Measurements from ENCODE around the gene CCDC60. TPM values are rescaled to one million over a fixed set of nuclear protein-coding genes. Genes with fewer than 3 reads are reported as not detected.

The CCDC60 gene
- total RNA-seq, 2 donors from 2014 or later = not detected

DNA sequence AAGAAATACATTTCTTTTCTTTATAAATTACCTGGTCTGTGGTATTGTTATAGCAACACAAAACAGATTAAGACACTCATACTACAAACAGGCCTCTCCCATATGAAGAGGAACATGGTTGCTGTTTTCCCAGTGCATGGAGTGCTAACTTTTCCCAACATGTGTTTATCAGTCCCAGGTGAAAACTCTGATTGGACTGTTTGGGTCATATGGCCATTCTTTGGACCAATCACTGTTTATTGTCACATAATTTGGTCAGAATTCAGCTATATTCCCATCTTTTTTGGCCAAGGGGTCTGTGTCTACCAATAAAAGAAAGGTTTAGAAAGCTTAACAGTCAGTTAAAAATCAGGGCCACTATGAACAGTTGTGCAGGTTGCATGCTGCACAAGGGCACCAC, 35.4 kb upstream of the CCDC60 start:
- Histone ChIP-seq H3K4me3 (no peak overlapping the region), H3K36me3 (no peaks in the 10 kb centered on the region), H3K4me1 (ENCODE audit: control insufficient read depth in 1 of 2, low read depth in 2 of 2) (no peaks in the 10 kb centered on the region), H3K27ac (no peak overlapping the region), H3K9me3 (no peaks in the 10 kb centered on the region), H3K27me3 (replicated peaks; ENCODE audit: insufficient read depth) (no peaks in the 10 kb centered on the region)
- TF ChIP-seq, protein P1, sequence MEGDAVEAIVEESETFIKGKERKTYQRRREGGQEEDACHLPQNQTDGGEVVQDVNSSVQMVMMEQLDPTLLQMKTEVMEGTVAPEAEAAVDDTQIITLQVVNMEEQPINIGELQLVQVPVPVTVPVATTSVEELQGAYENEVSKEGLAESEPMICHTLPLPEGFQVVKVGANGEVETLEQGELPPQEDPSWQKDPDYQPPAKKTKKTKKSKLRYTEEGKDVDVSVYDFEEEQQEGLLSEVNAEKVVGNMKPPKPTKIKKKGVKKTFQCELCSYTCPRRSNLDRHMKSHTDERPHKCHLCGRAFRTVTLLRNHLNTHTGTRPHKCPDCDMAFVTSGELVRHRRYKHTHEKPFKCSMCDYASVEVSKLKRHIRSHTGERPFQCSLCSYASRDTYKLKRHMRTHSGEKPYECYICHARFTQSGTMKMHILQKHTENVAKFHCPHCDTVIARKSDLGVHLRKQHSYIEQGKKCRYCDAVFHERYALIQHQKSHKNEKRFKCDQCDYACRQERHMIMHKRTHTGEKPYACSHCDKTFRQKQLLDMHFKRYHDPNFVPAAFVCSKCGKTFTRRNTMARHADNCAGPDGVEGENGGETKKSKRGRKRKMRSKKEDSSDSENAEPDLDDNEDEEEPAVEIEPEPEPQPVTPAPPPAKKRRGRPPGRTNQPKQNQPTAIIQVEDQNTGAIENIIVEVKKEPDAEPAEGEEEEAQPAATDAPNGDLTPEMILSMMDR (IDR thresholded peaks at IDR 0.05) = no peak
- DNase-seq (ENCODE audit: low spot score) (no peak), ATAC-seq (ENCODE audit: insufficient number of reproducible peaks, low FRiP score, low read depth) (no peak)

DNA sequence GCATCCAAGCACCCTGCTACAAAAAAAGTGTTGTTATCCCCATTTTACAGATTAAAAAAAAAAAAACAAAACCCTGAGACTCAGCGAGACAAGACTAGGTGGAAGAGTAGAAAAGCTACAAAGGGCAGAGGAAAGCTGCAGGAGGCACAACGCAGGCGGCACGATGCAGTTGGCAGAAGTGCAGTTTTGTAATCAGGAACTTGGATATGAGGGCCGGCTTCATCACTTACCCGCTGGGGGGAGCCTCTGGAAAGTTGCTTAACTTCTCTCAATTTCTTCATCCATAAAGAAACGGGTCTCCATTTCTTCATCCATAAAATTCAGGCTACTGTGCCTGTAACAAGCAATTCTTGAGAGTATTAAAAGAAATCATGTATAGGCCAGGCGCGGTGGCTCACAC, 33.1 kb upstream of the CCDC60 start:
- Histone ChIP-seq H3K9me3 (no peaks in the 10 kb centered on the region), H3K36me3 (no peaks in the 10 kb centered on the region), H3K27ac (no peak overlapping the region), H3K4me1 (ENCODE audit: control insufficient read depth in 1 of 2, low read depth in 2 of 2) (no peaks in the 10 kb centered on the region), H3K27me3 (replicated peaks; ENCODE audit: insufficient read depth) (no peaks in the 10 kb centered on the region), H3K4me3 (no peak overlapping the region)
- DNase-seq (ENCODE audit: low spot score) = no peak
- no peak for ATAC-seq (ENCODE audit: insufficient number of reproducible peaks, low FRiP score, low read depth)
- TF ChIP-seq, protein P1 (IDR thresholded peaks at IDR 0.05) = no peak

DNA sequence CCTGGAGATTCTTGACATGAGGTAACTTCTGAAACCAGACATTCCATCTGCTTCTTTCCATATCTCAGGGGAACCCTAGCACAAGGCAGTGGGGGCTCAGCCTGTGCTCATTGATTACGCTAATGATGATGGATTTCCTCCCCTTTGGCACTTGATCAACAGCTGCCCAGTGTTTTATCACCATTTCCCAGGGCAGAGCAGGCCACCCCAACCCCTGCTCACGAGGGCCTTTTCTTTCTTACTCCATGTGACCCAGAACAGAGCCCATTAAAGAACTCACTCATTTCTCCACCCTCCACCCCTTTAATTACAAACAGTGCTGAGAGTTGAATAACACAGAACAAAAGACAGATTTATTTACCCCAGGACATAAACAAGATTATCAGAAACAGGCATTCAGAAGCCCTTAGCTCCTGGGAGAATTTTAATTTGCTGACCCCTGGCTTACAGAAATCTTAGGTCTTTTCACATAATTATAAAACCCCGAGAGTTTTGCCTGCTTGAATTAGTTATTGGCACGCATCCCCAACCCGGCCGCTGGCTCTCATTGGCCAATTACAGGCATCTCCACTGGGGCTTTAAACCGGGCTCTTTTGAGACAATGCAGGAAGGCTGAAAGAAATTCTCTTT, 32.0 kb upstream of the CCDC60 start:
- TF ChIP-seq, protein P1 (IDR thresholded peaks at IDR 0.05) = no peak
- no peak for DNase-seq (ENCODE audit: low spot score)
- no peak overlapping the region for H3K4me3 ChIP-seq
- ATAC-seq (ENCODE audit: insufficient number of reproducible peaks, low FRiP score, low read depth) = no peak
- no peak overlapping the region for H3K27ac ChIP-seq
- H3K4me1 ChIP-seq (ENCODE audit: control insufficient read depth in 1 of 2, low read depth in 2 of 2) = no peaks in the 10 kb centered on the region
- H3K27me3 ChIP-seq (replicated peaks; ENCODE audit: insufficient read depth) = no peaks in the 10 kb centered on the region
- no peaks in the 10 kb centered on the region for H3K36me3 ChIP-seq
- H3K9me3 ChIP-seq = no peaks in the 10 kb centered on the region

DNA sequence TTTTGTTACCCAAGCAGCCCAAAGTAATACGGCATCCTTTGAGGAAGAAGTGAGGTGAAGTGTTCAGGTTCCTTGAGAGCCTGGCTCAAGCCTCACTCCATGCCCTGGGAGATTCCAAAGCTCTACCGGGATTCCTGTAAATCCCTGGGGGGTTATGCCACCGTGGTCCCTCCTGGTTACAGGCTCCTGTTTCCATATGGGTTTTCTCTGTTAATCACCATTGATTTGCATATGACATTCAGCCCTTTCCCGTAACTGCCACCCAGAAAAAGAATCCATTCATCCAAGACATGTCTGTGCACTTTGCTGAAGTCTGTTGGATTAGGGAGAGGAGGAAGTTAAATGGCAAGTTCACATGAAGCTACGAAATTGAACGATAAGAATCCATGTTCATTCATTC, 27.9 kb upstream of the CCDC60 start:
- Histone ChIP-seq H3K27me3 (replicated peaks; ENCODE audit: insufficient read depth) (no peaks in the 10 kb centered on the region), H3K4me3 (no peak overlapping the region), H3K4me1 (ENCODE audit: control insufficient read depth in 1 of 2, low read depth in 2 of 2) (no peaks in the 10 kb centered on the region), H3K9me3 (no peaks in the 10 kb centered on the region), H3K36me3 (no peaks in the 10 kb centered on the region), H3K27ac (no peak overlapping the region)
- TF ChIP-seq, protein P1 (IDR thresholded peaks at IDR 0.05) = no peak
- ATAC-seq (ENCODE audit: insufficient number of reproducible peaks, low FRiP score, low read depth) (no peak), DNase-seq (ENCODE audit: low spot score) (no peak)

DNA sequence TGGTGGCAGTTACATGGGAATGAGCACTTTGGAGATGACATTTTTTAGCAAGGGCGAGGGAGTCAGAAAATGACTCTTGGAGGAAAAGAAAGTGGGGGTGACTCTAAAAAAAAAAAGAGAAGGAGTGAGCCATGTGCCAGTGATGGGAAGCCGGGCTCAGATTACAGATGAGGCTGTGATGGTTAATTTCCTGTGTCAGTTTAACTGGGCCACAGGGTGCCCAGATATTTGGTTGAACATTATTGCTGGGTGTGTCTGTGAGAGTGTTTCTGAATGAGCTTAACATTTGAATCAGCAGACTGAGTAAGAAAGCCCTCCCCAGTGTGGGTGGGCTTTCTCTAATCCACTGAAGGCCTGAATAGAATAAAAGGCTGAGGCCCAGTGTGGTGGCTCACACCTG, 26.8 kb upstream of the CCDC60 start:
- no peaks in the 10 kb centered on the region for H3K9me3 ChIP-seq
- H3K4me1 ChIP-seq (ENCODE audit: control insufficient read depth in 1 of 2, low read depth in 2 of 2) = no peaks in the 10 kb centered on the region
- H3K36me3 ChIP-seq = no peaks in the 10 kb centered on the region
- DNase-seq (ENCODE audit: low spot score) = no peak
- no peak overlapping the region for H3K4me3 ChIP-seq
- no peaks in the 10 kb centered on the region for H3K27me3 ChIP-seq (replicated peaks; ENCODE audit: insufficient read depth)
- ATAC-seq (ENCODE audit: insufficient number of reproducible peaks, low FRiP score, low read depth) = no peak
- TF ChIP-seq, protein P1 (IDR thresholded peaks at IDR 0.05) = no peak
- no peak overlapping the region for H3K27ac ChIP-seq
